K562 treated with DMSO at 1 percent for 24 hours (cell line): ENCODE data around the gene GJB4. TPM values are rescaled to one million over a fixed set of nuclear protein-coding genes. Genes with fewer than 3 reads are reported as not detected.

Source experiments
- total RNA-seq: library from RNA; unstranded; fragments of 300-600 nt; gene quantifications from 2 replicates; pipeline ENCODE4 v1.2.3, GENCODE V29; 2022; ENCODE audit warnings: low read depth; ENCODE audit not compliant: insufficient read depth

The GJB4 gene
- not detected in 2 replicates for total RNA-seq

DNA sequence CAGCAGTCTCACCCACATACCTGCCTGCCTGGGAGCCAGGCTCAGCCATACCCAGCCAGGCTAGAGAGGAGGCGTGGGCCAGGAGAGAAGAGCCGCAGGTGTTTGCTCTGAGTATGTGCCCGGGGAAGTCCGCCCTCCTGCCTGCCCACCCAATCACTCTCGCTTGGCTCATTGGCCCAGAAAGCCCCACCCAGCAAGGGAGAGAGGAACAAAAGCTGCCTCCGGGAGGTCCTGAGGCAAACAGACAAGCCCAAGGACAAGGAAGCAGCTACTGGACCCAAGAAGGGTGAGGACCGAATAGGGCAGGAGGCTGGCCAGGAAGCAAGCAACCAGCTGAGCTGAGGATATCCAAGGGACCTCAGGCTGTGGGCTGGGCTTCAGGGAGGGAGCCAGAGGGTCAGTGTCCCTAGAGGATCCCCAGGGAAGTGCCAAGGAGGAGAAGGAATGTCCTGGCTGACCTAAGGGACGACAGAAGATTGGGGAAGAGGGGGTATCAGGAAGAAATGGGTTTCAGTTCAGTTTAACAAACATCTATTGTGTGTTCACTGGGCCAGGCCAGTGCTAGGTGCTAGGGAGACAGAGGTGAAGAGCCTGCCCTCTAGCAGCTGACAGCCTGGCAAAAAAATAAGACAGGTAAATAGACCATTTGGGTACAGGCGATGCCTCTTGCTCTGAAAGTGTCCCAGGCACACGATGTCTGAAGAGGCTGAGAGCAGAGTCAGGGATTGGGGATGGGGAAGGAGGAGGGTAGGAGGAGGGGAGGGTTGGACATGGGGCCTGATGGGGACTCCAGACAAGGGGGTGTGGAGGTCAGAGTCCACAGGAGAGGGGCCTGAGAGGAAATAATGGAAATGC, at the start of gene GJB4:
Gene GJB4 (plus strand): TSS at position 238 of the 855 bp plus-strand sequence. CDS start 1,515 bp downstream, outside the sequence.

GRCh38 chr1:34754964-34755637, 4.4 kb upstream of the GJB4 start, which contains the start of gene GJB5:
Gene GJB5, plus strand, starts transcription at chr1:34755047. Its CDS starts 2,284 bp downstream, at chr1:34757331.

DNA sequence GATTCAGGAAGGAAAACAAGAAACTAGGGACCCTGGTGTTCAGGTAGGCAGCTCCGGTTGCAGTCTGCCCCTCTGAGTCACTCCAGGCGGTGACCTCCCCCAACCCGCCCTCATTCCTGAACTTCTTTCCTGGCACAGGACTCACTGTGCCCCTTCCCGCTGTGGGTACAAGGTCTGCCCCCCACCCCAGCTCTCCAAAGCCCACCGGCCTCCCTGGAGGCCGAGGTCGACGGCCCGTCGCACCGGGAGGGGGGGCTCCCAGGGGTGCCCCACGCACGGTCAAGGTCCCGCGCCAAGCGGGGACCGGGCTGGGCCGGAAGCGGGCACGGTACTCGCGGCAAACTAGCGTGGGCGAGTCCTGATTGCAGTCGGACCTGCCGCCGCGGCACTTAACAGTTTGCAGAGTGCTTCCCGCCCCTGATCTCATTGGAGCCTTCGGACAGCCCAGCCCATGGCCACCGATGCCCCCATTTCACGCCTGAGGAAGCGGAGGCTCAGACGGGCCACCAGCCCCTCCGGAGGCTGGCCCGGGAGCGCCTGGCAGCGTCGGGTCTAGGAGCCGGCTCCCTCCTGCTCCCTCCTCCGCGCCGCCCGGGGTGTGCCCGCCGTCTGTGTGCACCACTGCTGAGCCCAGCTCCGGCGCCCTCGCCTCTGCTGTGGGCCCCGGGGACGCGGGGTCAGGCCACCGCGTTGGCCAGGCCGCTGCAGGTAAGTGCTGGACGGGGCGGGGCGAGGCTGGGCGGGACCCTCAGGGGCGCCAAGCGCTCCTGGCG, 21.7 kb downstream of the GJB4 start, which contains the start of gene GJB3:
Gene GJB3 (plus strand): TSS at position 144 of the 773 bp plus-strand sequence. CDS start 3,549 bp downstream, outside the sequence.

DNA sequence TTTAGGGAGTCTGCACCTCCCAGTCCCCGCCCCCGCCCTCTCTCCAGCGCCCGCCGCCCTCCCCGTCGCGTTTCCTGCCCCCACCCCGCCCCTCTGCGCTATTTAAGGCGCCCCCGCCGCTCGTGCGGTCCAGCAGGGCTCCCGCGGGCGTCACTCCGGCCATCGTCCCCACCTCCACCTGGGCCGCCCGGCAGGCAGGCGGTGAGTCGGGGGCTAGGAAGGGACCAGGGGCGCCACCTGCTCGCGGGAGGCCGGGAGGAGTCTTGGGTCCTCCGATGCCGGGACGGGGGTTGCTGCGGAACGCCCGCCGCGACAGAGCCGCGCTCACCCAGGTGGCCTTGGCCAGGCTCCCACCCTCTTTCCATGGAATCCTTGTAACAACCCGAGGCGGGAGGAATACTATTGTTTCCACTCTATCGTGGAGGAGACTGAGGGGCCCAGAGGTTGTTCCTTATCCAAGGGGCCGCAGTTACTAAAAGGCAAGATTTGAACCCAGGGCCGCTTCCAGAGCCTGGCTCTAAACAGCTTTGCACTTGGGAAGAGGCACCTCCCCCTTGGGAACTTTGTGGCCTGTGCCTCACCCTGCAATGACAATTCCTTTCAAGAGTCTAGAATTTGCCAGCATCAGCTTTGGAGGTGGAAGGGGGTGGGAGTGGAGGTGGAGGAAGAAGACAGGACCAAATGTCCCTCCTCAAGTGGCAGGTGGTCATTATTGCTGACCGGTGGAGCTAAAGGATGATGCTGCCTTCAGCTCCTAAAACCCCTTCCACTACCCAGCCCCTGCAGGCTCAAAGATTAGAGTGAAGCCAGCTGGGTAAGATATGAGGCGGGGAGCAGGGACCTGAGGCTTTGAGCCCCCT, 33.6 kb downstream of the GJB4 start, which contains the start of gene GJA4:
Gene GJA4 (plus strand): TSS at position 132 of the 860 bp plus-strand sequence. CDS start 1,215 bp downstream, outside the sequence.

Other genes starting within 250 kb of the GJB4 start
- not detected in 2 replicates for gene GJB5, start 4.7 kb upstream of the GJB4 start, total RNA-seq
- not detected in 2 replicates for gene GJB3, start 21.5 kb downstream of the GJB4 start, total RNA-seq
- not detected in 2 replicates for gene GJA4, start 33.3 kb downstream of the GJB4 start, total RNA-seq
- 46.5 and 49.0 TPM in 2 replicates for gene SMIM12, start 100.0 kb downstream of the GJB4 start, total RNA-seq
- 0.09 TPM in 1 of 2 replicates, not detected in the other for gene DLGAP3, start 169.9 kb downstream of the GJB4 start, total RNA-seq
- gene TMEM35B, start 225.6 kb downstream of the GJB4 start, total RNA-seq = 25.5 and 29.4 TPM in 2 replicates